Left forelimb (tissue), 1 donor: ENCODE results near the gene METTL17.
"Not testable (repeated sequence)": the region's sequence is repeated elsewhere in the genome, so short reads cannot be mapped to it uniquely, and the experiment has no call there.

Source experiments
- DNase-seq: peaks from one replicate; pipeline ENCODE4 v3.0.0-alpha.2; 2018; ENCODE audit warnings: low spot score

Gene METTL17

GRCh38 chr14:20996521-20996920 lies 6.7 kb downstream of the METTL17 start:
- DNase-seq, result no peak

DNA sequence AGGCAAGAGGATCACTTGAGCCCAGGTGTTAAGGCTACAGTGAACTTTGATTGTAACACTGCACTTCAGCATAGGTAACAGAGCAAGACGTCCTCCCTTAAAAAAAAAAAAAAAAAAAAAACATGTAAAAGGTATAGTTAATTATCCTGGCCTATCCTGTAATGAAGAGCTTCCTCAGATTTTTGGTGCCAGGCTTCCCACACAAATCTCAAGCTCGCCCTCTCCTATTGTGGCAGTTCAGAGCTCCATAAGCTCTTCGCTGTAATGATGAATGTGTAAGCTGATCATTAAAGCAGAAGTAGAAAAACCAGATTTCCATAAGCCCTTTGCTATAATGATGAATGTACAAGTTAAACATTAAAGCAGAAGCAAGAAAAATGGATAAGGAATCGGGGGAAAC lies 7.3 kb downstream of the METTL17 start:
- no peak for DNase-seq

GRCh38 chr14:20997564-20997963 lies 7.8 kb downstream of the METTL17 start:
- DNase-seq, result no peak

DNA sequence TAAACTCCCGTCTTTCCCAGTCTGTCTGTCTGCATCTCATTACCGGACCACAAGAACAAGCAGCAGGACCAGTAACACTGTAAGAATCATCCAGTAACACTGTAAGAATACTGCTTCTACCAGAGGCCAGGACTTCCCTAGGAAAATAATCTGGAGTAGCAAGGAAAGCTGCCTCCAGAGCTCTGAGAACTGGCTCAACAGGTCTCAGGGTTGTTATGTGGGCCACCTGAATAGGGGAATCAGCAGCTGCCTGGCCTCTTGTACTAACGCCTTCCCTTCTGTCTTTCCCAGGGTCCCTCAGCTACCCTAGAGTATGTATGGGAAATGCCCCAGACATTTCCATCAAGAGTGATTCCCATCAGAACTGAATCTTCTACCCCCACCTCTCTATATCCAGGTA lies 8.4 kb downstream of the METTL17 start:
- DNase-seq, result no peak

DNA sequence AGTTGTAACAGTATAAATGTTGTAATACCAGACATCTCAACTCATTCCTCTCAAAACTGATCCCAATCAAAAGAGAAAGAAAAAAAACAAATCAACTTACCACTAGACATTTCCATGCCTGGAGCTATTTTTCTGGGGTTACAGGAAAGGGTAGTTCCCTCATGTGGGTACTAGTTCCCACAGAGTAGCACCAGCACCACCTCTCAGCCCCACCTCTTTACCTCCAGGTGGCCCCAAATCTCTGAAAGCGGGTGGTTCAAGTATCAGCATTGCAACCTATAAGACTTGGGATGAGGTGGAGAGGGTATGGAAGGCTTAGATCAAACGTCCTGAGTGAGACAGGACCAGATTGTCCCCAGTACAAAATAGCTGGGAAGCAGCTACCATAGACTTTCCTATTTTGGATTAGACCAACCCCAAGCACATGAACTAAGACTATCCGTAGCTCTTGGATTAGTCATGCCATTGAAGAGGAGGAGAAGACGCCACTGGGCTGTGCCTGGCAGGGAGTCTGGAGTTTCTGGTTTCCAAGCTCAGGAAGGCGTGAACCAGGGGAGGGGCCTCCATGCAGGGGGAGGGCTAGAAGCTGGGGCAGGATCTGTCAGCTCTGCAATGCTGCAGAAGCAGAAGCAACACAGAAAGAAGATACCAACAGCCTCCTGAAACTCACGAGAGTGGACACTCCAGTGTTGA lies 9.0 kb downstream of the METTL17 start, which contains the start of gene SLC39A2:
Gene SLC39A2, plus strand, starts transcription at position 620 of the 693 bp plus-strand sequence. CDS start 154 bp downstream, outside the sequence.
- no peak for DNase-seq

DNA sequence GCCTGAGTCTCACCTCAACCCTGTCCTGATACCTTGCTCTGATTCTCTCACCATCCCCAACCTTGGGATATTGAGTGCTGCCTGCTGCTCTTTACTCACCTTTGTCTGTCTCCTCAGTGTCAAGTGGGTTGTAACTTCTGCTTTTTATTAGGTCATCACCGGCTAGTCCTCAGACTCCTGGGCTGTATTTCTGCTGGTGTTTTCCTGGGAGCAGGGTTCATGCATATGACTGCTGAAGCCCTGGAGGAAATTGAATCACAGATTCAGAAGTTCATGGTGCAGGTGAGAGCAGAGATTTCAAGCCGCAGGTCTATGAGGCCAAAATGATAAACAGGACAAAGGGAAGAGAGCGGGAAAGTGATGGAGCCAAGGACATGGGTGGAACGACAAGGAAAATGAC lies 9.8 kb downstream of the METTL17 start:
- DNase-seq, result no peak

DNA sequence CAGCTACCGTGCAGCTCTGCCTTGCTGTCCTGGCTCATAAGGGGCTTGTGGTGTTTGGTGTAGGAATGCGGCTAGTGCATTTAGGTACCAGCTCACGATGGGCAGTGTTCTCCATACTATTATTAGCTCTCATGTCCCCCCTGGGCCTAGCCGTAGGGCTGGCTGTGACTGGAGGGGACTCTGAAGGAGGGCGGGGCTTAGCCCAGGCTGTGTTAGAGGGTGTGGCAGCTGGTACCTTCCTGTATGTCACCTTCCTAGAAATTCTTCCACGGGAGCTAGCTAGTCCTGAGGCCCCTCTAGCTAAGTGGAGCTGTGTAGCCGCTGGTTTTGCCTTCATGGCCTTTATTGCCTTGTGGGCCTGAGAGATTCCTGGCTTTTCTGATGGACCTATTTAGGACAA lies 11.4 kb downstream of the METTL17 start:
- no peak for DNase-seq

DNA sequence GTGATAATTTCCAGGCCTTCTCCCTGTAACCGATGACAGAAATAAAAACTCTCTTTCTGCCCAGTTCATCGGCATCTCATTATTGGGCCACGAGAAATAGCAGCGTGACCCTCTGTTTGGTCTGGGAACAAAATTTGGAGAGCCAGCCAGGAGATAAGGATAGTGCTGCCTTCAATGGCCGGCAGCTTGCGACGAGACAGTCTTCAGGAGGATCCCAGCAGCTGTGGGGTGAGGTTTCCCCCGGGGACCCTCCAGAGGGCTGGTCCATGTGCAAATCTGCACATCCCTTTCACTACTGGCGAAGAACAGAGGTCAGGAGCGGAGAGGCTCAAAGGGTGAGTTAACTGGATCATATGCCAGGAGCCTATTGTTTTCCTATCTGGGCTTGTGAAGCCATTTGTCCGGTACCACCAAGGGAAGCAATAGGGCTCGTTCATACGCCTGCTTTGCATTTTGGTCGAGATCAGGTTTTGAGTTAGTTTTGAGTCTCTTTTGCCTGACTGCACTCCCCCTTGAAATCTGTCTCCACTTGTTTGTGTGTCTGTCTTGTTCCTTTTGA lies 14.1 kb downstream of the METTL17 start:
- DNase-seq, result no peak

- DNase-seq, result not testable (repeated sequence)
These were observed 19.9 kb downstream of the METTL17 start for GRCh38 chr14:21009721-21010120.

DNA sequence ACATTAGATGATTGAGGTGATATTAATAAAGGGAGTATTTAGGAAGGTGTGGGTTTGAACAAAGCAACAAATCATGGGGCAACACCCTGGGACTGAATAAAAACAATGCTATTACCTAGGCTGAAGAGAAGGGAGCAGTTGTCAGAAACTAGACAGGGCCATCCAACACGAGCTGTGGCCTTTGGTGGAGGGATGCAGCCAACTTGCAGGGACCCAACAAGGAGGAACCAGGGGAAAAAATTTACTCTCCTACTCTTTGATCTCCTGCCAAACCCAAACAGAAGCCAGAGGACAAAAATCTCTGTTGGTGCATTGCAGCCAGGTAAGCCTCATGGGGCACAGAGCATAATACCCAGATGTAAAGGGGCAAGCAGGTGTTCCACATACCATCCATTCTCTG lies 21.4 kb downstream of the METTL17 start:
- no peak for DNase-seq

- peak; percentile 87 for DNase-seq
These were observed 25.0 kb downstream of the METTL17 start for GRCh38 chr14:21014761-21015190.

DNA sequence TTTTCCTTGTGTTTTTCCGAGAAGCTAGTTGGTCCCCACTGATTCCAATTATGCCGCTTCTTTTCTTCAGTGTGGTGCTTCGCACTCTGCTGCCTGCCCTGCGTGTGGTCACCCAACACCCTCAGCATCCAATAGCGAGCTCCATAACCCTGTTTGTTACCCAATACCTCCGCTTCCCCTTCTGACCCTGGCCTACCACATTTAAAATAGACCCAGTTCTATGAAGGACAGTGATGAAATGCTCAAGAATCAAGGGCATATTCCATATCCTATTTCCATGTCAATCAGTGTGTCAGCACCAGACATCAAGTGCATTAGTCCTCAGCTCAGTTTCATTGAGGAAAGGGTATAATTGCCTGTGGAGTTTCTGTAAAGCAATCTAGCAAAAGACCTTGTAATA lies 25.5 kb downstream of the METTL17 start:
- no peak for DNase-seq

- DNase-seq, result no peak
These were observed 26.8 kb downstream of the METTL17 start for GRCh38 chr14:21016413-21017190.

- no peak for DNase-seq
These were observed 27.9 kb downstream of the METTL17 start for GRCh38 chr14:21017528-21018245.

GRCh38 chr14:21018286-21018685 lies 28.5 kb downstream of the METTL17 start:
- no peak for DNase-seq

DNA sequence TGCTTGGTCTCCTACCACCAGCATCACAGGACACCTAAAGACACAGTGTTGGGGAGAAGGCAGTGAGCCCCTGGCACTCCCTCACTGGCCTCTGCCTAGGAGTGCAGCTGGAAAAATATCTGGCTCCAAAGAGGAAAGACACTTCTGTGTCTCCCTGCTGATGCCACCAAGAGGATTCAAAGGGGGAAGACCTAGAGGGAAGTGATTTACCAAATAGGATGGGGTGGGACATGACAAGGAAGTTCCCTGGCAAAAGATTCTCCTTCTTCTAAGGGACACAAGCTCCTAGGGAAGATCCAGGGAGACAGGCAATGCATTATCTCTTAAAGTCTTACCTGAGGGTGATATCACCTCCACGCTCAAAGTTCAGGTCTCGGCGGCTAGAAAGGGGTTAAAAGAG lies 29.0 kb downstream of the METTL17 start:
- DNase-seq, result no peak

DNA sequence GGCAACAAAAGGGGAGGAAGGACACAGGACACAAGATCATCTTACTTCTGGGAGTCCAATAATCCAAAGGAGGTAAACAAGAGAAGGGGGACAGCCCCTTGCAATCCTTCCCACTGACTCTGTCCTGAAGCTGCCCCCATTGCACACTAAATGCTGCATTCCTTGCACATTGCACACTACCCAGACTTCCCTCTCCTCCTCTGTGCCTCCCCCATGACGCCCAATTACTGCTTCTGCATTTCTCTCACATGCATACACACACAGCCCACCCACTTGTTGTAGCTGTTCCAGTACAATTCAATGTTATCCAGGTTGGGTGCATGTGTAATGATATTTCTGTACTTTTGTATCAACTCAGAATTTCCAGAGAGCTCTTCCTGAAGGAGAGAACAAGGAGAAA lies 29.6 kb downstream of the METTL17 start:
- no peak for DNase-seq

DNA sequence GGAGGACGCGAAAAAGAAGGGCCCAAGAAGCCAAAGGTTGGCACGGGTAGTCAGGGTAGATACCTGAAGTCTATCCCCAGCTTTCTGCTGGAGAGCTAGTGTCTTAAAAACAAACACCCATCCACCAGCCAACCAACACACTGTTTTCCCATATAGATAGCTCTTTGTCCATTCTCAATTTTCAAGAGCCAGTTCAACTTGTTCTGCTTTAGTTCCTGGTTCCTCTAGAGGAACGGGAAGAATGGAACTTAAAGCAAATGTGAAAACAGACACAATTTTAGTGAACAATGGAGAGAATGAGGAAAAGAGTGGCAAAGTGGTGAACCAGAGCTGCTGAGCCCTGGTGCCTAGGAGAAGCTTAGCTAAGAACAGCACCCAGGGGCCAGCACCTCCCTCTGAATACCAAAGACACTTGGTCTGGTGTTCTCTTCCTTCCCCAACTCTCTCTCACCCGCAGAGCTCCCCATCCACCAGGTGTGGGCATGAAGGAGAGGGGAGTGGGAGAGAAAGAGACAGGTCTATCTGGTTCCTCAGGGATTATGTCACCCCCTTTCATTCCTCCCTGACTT lies 31.3 kb downstream of the METTL17 start:
- DNase-seq, result no peak

DNA sequence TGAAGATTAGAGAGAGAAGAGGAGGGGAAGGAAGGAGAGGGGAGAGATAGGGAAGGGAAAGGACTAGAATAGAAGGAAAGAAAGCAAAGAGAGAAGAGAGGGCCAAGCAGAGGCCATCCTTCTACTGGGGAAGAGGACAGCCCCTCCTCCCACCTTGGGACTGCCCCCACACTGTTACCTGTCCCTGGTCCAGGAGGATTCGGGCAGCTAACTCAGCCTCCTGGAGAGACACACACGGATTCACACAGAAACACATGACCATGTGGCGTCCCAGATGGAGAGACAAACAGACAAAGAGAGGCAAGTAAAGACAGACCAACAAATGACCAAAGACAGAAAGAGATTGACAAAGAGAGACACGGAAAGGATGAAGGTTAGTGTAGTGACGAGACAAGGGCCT lies 32.9 kb downstream of the METTL17 start:
- DNase-seq, result no peak

- DNase-seq, result no peak
These were observed 33.4 kb downstream of the METTL17 start for GRCh38 chr14:21023174-21023573.

GRCh38 chr14:21023817-21024584 lies 34.2 kb downstream of the METTL17 start:
- no peak for DNase-seq
